GM04504 (cell line): Measurements from ENCODE around the gene ARHGEF37.

Experiments
- DNase-seq: peaks from one replicate; pipeline ENCODE4 v3.0.0-alpha.2; 2012; ENCODE audit warnings: low read depth

Gene ARHGEF37

GRCh38 chr5:149628846-149629388, 47.6 kb downstream of the ARHGEF37 start:
- no peak for DNase-seq

- no peak for DNase-seq
Observed at GRCh38 chr5:149629421-149629820, 48.1 kb downstream of the ARHGEF37 start.

- DNase-seq, result no peak
Observed at GRCh38 chr5:149630337-149630736, 49.0 kb downstream of the ARHGEF37 start.

GRCh38 chr5:149631506-149631905, 50.2 kb downstream of the ARHGEF37 start:
- no peak for DNase-seq

- no peak for DNase-seq
Observed at GRCh38 chr5:149632311-149633251, 51.3 kb downstream of the ARHGEF37 start.

GRCh38 chr5:149633476-149634350, 52.4 kb downstream of the ARHGEF37 start:
- no peak for DNase-seq

GRCh38 chr5:149635394-149635793, 54.1 kb downstream of the ARHGEF37 start:
- DNase-seq, result no peak

DNA sequence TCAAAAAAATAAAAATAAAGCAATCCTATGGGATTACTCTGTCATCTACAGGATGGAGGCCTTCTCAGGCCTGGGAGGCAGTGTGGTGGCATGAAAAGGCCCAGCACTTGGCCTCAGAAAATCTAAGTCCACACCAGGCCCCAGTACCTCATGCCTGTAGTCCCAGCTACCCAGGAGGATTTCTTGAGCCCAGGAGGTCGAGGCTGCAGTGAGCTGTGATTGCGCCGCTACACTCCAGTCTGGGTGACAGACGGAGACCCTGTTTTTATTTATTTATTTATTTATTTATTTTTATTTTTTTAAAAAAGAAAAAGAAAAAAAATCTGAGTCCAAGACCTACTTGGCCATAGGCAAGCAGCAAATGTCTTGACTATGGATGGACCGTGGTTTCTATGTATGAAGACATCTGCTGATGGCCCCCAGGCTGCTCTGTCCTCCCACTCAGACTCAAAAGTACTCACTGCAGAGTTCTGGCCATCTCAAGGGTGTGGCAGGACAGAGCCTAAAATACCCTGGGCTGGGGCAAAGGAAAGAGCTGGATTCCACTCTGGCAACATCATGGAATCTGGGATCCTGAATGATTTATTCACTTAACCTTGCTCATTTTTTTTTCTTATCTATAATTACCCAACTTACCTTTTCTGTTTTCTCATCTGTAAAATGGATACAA, 55.0 kb downstream of the ARHGEF37 start:
- no peak for DNase-seq

DNA sequence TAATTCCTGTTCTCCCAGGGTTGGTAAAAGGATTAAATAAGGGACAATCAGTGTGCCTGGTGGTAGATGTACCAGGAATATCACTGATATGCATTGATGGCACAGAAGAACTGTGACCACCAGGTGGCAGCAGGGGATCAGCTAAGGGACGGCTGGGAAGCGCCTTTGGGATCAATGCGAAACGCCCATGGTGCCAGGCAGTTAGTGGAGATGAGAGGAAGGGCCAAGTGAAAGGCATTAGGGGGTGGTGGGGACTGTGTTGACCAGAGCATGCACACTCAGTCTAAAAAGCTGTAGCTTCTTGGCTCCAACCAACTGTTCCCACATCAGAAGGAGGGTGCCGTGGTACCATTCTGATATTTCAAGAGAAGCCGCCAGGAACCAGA, 55.6 kb downstream of the ARHGEF37 start:
- peak; percentile 50 for DNase-seq

GRCh38 chr5:149638136-149638535, 56.8 kb downstream of the ARHGEF37 start:
- DNase-seq, result no peak

DNA sequence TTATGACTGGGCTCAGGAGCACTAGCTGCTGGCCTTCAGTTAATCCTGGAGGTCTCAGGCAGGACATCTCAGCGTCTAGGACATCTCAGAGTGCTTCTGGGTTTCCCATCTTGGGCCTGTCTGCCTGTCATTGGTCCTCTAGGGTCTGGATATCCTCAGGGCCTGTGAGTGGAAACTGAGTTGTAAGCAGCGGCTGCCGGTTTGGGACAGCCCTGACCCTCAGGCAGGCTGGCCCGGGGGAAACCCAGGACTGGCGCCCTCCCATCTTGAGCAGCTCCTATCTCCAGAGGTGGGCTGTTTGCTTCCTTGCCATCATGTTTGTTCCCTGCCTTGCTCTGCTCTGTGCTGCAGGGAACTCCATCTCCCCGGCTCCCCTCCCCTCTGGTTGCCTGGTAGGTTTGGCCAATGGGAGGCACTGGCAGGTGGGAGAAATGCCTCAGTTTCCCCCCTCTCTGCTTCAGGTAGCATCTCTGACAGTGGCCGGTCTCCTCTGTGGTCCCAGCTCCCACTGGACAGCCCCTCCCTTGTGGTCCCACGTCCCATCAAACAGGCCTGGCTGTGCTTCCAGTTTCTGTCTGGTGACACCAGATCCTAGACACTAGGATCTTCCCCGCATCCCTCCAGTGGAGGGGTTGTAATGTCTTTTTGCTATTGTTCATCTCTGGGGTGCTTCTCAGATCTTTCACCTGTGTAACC, 57.4 kb downstream of the ARHGEF37 start:
- DNase-seq, result no peak

DNA sequence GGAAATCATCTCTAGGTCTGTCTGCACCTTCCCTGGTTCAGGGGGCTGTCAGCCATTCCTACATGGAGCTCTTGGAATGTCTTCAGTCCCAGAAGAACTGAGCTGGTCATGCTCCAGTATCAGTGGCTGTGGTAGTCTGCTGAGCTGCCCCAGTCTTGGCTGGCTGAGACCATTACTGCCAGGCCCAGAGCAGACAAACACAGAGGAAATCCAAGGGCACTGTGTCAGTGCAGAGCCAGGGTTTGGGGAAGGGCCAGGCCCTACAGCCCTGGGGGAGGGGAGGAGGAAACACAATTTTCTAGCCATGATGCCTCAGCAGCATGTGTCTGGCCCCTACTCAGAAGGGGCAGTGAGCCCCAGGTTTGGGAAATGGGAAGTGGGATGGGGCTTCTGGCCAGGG, 58.4 kb downstream of the ARHGEF37 start:
- DNase-seq, result no peak

DNA sequence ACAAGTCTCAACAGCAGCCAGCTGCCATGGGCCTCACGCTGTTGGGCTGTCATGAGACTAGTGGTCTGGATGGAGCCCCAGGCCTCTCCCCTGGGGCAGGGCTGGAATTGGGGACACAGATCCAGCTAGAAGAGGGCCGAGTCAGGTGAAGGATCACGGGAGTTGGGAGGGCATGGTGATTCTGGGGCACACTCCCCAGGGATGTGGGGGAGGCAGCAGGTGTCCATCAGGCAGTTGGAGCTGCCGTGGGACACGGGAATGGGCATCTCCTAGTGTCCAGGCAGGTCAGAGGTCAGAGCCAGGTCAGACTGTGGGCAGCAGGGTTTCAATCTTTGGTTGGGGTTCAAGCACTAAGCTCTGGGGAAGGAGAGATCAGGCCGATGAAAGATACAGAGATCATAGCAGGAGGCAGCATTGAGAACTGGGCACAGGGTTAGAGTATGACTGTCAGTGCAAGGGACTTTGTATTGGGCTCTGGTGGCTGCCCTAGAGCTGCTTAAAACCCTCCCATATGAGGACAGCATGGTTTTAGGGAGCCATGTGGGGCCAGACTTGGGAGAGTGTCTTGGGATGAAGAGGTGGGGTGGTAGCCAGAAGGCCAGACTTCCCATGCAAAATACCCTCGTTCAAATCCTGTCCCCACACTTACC, 59.2 kb downstream of the ARHGEF37 start:
- DNase-seq, result no peak

GRCh38 chr5:149641000-149641576, 59.8 kb downstream of the ARHGEF37 start:
- peak; percentile 3 for DNase-seq

- no peak for DNase-seq
Observed at GRCh38 chr5:149641600-149641999, 60.3 kb downstream of the ARHGEF37 start.

DNA sequence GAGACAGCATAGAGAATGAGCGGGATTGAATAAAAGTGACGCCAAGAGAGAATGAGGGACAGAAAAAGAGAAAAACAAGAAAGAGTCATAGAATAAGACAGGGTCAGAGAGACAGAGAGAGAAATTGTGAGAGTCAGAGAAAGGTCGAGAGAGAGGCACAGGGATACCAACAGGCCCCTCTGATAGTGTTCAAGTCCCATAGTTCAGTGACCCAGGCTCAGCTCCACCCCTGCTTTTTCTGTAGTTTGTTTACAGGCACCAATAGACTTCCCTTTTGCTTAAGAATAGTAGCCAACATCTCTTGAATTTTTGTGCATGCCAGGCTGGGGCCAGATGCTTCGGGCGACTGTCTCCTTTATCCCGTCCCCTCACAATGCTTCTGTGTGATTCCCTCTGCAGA, 62.5 kb downstream of the ARHGEF37 start:
- DNase-seq, result no peak

GRCh38 chr5:149644629-149645028, 63.3 kb downstream of the ARHGEF37 start:
- no peak for DNase-seq

- no peak for DNase-seq
Observed at GRCh38 chr5:149645236-149645635, 63.9 kb downstream of the ARHGEF37 start.

DNA sequence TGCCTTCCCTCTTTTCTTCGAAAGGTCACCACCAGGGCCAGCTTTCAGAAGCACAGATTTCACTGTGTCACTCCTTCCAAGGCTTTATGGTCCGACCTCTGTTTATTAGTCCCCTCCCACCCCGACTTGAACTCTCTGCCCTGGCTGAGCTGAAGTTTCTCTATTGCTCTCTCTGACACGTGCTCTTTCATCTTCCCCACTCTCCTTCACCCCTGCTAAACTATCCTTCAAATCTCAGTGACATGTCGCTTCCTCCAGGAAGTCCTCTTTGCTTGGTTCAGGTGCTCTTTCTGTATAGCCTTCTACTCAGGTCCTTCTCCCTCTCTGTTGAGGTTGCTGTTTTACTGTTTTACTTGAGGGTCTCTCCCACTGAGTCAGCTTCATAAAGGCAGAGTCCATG, 64.4 kb downstream of the ARHGEF37 start:
- DNase-seq, result no peak

- DNase-seq, result no peak
Observed at GRCh38 chr5:149646564-149646963, 65.3 kb downstream of the ARHGEF37 start.

DNA sequence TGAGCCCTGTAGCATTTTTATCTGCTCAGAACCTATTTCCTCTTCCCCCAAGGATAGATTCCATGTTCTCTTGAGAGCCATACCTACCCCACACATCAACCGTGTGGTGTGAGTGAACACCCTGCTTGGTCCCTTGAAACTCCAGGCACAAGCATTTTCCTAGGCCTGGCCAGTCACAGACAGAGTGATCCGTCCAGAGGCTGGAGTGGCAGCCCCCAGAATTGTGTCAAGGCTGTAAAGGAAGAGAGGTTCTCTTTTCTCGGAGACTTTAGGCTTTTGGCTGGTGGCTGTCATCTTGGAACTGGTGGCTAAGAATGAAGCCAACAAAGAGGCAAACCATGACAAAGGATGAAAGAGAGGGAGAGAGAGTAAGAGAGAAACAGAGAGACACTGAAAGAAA, 66.0 kb downstream of the ARHGEF37 start:
- no peak for DNase-seq
